Lower leg skin (tissue), 4 donors: ENCODE measurements around the gene TSSK6. TPM values are rescaled to one million over a fixed set of nuclear protein-coding genes. Genes with fewer than 3 reads are reported as not detected.

ENCODE experiments used
- DNase-seq, 2 donors: peaks; one replicate each; pipeline ENCODE4 v3.0.0-alpha.2; 2019; ENCODE audit warnings: low spot score in 2 of 2
- H3K4me3 ChIP-seq: fragments of 200-600 bp; sonication (generic); 2 replicates; pipeline ENCODE4 v1.5.1; 2017; ENCODE audit warnings: mild to moderate bottlenecking, low read depth; ENCODE audit not compliant: poor library complexity, severe bottlenecking
- CTCF ChIP-seq, 3 donors: fragments of 450-650 bp; IDR thresholded peaks; one replicate each; pipeline ENCODE4 v1.5.1; 2016; ENCODE audit warnings: antibody characterized with exemption in 3 of 3, mild to moderate bottlenecking in 3 of 3, moderate library complexity in 2 of 3
- POLR2A ChIP-seq, 2 donors: fragments of 450-650 bp; IDR thresholded peaks; one replicate each; pipeline ENCODE4 v1.6.1; 2016 to 2017; ENCODE audit warnings: antibody characterized with exemption in 2 of 2, mild to moderate bottlenecking in 1 of 2, moderate library complexity in 1 of 2
- WGBS, 2 donors: methylation state at CpG; one replicate each; pipeline ENCODE4 v1.1.5; 2018; 5-methylcytosine and 5-hydroxymethylcytosine counted together
- intact Hi-C: fragments of 100-400 bp; cut with DNase I; formaldehyde crosslinking; loops from one replicate; pipeline ENCODE4 v1.15.0; 2023; ENCODE audit warnings: low total_unique reads
- total RNA-seq, 4 donors: library from RNA; depleted of rRNA; stranded (reverse); fragments of >200 nt; gene quantifications; one replicate each; pipeline ENCODE4 v1.1.0, GENCODE V29; 2016

TSSK6 gene
- total RNA-seq, 4 donors from 2014 or later = 4.0 to 8.9 (median 6.7) TPM

- no peak overlapping the region for H3K4me3 ChIP-seq
- no peak for DNase-seq
- TF ChIP-seq CTCF (IDR thresholded peaks at IDR 0.05) = no peak
- TF ChIP-seq POLR2A (IDR thresholded peaks at IDR 0.05) = no peak
- intact Hi-C loops = no loop called here
- 86 to 95% methylated on average over 18 to 27 of the region's 27 CpGs for WGBS, 2 donors
Measured at GRCh38 chr19:19527674-19528625, 12.6 kb upstream of the TSSK6 start.

GRCh38 chr19:19527371-19527656, 12.0 kb upstream of the TSSK6 start:
- intact Hi-C loops = no loop called here
- DNase-seq = no peak
- WGBS, 2 donors = 89 to 97% methylated on average over 9 of the region's 9 CpGs
- TF ChIP-seq CTCF (IDR thresholded peaks at IDR 0.05) (no peak), POLR2A (IDR thresholded peaks at IDR 0.05) (no peak)
- H3K4me3 ChIP-seq = no peak overlapping the region

- H3K4me3 ChIP-seq = no peak overlapping the region
- intact Hi-C loops = no loop called here
- no peak for DNase-seq
- WGBS, 2 donors = 83 to 84% methylated on average over 28 of the region's 28 CpGs
- TF ChIP-seq CTCF (IDR thresholded peaks at IDR 0.05) (no peak), POLR2A (IDR thresholded peaks at IDR 0.05) (no peak)
Measured at GRCh38 chr19:19526581-19527370, 11.4 kb upstream of the TSSK6 start.

GRCh38 chr19:19525611-19526380, 10.4 kb upstream of the TSSK6 start:
- TF ChIP-seq CTCF (IDR thresholded peaks at IDR 0.05) (no peak), POLR2A (IDR thresholded peaks at IDR 0.05) (no peak)
- WGBS, 2 donors = 85 to 92% methylated on average over 16 to 23 of the region's 23 CpGs
- intact Hi-C loops = no loop called here
- H3K4me3 ChIP-seq = no peak overlapping the region
- DNase-seq = no peak

GRCh38 chr19:19524053-19524452, 8.7 kb upstream of the TSSK6 start:
- no peak for DNase-seq
- 85 to 87% methylated on average over 7 of the region's 7 CpGs for WGBS, 2 donors
- TF ChIP-seq CTCF (IDR thresholded peaks at IDR 0.05) = no peak
- TF ChIP-seq POLR2A (IDR thresholded peaks at IDR 0.05) = no peak
- intact Hi-C loops = no loop called here
- no peak overlapping the region for H3K4me3 ChIP-seq
